ENCODE data around the gene LZTR1. TPM values are rescaled to one million over a fixed set of nuclear protein-coding genes. Genes with fewer than 3 reads are reported as not detected.

Gene LZTR1
- polyA plus RNA-seq, 3 donors: 35.7 to 42.8 (median 37.3) TPM

DNA sequence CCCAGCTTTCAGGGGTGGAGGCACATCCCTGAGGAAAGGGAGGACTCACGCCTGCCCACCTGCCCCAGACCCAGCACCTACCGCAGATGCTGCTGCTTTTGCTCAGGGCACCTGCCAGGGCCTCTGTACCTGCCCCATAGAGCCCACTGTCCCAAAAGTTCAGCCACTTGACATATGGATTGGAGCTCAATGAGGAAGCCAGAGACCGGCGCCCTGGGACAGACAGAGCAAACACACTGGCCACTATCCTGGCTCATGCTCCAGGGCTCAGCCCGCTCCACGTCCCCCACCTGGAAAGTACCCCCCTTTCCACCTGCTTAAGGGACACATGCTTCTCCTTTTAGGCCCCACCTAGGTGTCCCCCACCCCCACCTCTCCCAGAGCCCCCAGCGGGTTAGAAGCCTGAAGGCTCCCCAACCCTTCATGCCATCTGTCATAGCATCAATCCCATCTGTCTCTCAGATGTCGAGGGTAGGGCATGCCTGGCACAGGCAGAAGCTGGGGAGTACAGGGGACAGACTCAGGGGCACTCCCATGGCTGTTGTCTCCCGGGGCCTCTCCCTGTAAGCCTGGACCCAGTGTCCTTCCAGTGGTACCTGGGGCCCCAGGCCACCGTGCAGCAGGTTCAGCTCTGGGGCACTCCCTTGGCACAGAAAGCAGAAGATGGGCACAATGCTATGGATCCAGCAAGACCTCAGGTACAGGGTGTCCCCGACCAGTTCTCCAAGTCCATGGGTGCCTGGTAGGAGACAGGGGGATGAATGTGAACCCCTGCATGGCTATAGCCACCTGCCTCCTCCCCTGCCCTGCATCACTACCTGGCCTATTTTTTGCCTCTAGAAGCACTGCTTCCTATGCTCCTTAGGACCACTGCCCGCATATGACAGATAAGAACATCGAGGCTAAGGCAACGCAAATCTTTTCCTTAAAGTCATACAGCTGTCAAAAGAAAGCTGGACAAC lies 30.6 kb downstream of the LZTR1 start:
- DNase-seq (ENCODE audit: low read depth in 3 of 3, low spot score in 2 of 3): no peak

DNA sequence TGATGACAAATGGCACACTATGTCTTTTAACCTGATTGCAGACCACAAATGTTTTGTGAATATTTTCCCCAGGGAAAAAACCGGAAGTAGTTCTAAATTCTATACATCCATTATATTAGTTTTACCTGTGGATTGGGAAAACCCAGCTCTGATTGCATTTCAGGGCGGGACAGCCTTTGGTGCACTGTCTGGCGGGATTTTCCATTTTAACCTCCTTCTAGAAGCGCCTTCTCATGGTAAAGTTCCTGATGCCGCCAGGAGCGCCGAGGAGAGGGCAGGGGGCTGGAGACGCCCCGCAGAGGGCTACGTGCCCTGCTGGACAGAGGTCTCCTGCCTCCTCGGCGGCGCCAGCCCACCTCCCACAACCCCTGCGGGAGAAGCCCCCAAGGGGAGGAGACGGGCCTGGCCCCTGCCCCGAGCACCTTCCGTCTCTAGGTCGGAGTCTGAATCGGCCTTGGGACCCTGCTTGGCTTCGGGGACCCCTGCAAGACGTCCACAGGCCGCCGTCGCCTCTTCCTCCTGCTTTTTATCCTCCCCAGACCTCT lies 31.6 kb downstream of the LZTR1 start:
- no peak for DNase-seq (ENCODE audit: low read depth in 3 of 3, low spot score in 2 of 3)

DNA sequence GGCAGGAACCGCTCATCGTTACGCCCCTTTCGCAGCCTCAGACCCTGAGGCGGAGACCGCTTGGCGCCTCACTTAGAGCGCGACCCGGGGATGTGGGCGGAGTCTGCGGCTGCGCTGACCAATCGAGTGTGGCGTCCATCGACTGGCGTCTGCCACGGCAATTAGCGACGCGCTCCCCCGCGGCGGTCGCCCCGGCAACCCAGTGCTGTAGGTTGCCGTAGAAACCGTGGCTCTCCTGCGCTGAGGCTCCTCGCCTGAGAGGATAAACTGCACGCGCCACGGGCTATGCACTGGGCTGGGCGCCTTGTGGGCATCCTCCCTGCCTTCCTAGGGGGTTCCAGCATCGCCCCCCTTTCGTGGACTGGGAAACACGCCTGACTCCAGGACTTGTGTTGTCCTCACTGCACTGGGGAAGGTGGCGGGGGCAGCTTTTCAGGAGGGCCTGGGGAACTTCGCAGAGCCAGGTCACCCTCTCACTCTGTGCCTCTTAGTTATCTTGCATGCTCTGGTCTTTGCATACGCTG lies 32.2 kb downstream of the LZTR1 start:
- peak; percentile 85 to 89 (median 89) for DNase-seq (ENCODE audit: low read depth in 3 of 3, low spot score in 2 of 3)

DNA sequence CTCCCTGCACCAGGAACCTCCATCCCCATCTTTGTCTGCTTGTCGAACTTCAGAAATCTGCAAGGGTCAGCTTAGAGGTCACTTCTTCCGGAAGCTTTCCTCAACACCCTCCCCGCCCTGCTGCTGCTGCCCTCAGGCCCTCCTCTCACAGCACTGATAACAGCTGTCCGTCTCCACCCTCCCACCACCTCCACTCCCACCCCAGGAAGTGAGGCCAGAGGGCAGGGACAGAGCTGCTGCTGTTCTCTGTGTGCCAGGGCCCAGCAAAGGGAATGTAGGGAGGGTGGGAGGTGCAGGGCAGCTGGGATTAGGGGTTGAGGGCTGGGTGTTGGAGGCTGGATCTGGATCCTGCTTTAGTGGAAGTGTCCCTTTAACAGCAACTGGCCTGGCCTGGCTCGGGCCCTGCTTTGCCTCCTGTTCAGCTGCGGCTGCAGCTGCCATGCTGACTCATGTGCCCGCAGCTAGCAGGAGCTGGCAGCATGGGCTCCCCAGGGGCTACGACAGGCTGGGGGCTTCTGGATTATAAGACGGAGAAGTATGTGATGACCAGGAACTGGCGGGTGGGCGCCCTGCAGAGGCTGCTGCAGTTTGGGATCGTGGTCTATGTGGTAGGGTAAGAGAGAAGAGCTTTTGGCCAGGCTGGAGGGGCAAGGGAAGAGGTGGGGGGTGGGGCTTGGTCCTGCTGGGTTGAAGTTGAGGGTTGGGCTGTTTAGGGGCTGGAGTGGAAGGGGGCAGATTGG lies 32.8 kb downstream of the LZTR1 start, which contains the start of gene P2RX6:
P2RX6 (plus strand) TSS at position 440 of the 740 bp plus-strand sequence; CDS start at position 450, 10 bp downstream.
- no peak for DNase-seq (ENCODE audit: low read depth in 3 of 3, low spot score in 2 of 3)

DNA sequence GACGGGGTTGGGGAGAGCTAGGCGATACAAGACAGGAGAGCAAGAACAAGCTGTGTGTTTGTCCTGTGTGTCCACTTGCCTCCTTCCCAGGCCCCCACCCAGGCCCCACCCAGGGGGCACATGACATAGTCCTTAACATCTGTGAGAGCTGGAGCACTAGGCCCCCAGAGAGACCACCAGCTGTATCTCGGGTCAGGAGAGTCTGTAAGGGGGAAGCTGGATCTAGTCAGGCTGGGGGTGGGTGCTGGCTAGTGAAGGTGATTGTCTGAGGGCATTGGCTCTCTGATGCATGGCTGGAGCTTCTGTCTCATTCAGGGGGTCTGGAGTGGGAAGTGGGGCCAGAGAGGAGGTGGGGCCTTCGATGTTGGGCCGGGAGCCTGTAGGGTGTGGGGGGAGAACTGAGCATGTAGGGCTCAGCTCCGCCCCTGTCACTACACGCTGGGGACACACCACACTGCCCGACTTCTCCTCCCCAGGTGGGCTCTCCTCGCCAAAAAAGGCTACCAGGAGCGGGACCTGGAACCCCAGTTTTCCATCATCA lies 33.4 kb downstream of the LZTR1 start:
- no peak for DNase-seq (ENCODE audit: low read depth in 3 of 3, low spot score in 2 of 3)

DNA sequence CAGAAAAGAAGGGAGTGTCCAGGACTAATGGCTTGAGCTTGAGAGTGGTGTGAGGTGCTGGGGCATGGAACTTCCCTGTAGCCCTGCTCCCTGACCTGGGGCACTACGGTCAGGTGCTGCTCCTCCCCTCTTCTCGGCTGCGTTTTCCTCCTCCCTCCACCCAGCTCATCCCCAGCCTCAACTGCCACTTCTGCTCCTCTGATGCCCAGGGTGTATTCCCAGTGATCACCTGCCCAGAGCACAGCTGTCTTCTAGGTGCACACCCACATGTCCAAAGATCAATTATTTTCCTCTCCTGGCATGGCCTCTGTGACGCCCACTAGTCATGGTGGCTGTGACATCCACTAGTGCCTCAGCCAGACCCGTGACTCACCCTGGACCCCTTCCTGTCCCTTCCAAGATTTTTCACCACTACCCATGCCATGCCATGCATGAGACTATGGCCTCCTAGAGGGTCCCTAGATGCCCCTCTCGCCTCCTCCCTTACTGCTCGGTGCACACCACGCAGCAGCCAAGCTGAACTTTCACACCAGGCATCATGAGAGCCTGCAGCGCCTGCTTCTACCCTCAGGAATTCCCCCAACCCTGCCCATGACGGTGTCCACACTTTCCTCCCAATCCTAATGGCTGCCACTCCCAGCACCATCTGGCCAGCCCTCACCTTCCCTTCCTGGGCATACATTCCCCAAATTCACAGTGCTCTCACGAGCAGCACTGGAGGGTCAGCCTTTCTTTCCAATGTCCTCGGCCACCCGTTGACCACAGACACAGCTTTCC lies 34.7 kb downstream of the LZTR1 start:
- DNase-seq (ENCODE audit: low read depth in 3 of 3, low spot score in 2 of 3): no peak

DNA sequence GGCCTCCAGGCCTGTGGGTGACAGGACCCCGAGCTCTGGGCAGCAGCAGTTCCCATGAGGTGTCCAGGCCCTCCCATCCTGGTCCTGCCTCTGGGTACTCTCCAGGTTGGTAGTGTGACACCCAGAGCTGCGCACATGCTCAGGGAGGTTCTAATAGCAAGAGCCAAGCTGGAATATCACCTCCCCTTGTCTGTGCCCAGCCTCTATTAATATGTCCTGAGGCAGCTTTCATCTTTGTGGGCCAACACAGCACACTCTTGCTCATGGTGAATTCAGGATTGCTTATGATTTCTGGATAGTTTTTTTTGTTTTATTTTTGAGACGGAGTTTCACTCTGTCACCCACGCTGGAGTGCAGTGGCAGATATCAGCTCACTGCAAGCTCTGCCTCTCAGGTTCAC lies 36.2 kb downstream of the LZTR1 start:
- no peak for DNase-seq (ENCODE audit: low read depth in 3 of 3, low spot score in 2 of 3)

DNA sequence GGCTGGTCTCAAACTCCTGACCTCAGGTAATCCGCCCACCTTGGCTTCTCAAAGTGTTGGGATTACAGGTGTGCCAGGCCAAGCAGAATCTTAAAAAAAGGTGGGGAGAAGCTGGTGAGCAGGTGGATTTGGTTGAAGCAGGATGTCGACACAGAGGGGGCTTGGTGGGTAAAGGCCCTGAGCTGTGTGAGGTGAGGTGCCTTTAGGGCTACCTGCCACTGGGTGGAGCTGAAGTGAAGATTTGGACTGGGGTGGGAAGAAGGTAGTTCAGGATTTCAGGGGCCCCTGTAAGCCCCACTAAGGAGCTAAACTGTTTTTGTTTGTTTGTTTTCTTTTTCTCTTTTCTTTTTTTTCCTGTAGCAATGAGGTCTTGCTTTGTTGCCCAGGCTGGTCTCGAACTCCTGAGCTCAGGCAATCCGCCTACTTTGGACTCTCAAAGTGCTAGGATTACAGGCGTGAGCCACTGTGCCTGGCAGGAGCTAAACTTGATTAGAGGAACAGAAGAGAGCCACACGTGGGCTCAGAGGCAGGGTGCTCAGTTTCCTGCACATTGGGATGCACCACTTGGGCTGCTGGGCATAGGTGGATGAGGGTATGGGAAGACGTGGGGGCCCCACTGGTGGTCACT lies 38.8 kb downstream of the LZTR1 start:
- no peak for DNase-seq (ENCODE audit: low read depth in 3 of 3, low spot score in 2 of 3)

DNA sequence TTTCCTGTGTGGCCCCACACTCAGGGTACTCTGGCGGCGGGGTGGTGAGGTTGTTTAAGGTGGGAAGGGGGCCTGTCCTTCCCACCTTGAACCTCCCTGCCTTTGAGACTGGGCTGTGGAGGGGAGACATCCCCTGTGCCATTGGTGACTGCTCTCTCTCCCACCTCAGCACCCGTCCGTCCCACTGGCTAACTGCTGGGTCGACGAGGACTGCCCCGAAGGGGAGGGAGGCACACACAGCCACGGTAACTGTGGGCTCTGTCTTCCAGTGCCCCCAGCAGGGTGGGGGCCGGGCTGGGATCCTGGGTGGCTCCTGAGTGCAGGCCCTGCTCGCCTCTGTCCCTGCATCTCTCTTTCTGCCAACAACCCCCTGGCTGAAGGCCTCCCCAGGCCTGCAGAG lies 40.4 kb downstream of the LZTR1 start:
- DNase-seq (ENCODE audit: low read depth in 3 of 3, low spot score in 2 of 3): no peak

DNA sequence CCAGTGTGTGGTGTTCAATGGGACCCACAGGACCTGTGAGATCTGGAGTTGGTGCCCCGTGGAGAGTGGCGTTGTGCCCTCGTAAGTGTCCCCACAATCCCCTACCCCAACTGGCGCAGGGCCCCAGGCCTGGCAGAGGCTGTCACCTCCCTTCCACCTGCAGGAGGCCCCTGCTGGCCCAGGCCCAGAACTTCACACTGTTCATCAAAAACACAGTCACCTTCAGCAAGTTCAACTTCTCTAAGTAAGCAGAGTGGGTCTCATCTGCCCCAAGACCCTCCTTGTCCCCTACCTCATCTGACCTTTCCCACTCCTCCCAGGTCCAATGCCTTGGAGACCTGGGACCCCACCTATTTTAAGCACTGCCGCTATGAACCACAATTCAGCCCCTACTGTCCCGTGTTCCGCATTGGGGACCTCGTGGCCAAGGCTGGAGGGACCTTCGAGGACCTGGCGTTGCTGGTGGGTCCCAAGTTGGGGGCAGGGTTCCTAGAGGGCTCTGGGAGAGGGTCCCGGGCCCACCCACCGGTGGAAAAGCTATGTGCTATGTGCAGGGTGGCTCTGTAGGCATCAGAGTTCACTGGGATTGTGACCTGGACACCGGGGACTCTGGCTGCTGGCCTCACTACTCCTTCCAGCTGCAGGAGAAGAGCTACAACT lies 41.0 kb downstream of the LZTR1 start:
- DNase-seq (ENCODE audit: low read depth in 3 of 3, low spot score in 2 of 3): no peak

DNA sequence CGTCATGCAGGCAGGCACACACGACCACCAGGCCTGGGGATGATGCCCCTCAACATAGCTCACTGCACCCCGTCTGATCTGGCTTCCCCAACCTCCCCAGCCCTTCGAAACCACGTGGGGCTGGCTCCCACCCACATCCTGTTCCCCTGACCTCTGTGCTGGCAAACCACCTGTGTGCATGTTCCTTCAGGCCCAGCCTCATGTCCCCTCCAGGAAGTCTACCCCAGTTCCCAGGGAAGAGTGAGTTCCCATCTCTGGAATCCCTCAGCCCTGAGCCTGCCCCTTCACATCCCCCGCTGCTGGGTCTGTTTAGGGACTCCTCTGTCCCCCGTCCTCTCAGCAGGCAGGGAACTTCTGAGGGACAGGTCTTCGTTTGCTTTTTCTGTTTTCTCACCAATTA lies 43.2 kb downstream of the LZTR1 start:
- DNase-seq (ENCODE audit: low read depth in 3 of 3, low spot score in 2 of 3): no peak

DNA sequence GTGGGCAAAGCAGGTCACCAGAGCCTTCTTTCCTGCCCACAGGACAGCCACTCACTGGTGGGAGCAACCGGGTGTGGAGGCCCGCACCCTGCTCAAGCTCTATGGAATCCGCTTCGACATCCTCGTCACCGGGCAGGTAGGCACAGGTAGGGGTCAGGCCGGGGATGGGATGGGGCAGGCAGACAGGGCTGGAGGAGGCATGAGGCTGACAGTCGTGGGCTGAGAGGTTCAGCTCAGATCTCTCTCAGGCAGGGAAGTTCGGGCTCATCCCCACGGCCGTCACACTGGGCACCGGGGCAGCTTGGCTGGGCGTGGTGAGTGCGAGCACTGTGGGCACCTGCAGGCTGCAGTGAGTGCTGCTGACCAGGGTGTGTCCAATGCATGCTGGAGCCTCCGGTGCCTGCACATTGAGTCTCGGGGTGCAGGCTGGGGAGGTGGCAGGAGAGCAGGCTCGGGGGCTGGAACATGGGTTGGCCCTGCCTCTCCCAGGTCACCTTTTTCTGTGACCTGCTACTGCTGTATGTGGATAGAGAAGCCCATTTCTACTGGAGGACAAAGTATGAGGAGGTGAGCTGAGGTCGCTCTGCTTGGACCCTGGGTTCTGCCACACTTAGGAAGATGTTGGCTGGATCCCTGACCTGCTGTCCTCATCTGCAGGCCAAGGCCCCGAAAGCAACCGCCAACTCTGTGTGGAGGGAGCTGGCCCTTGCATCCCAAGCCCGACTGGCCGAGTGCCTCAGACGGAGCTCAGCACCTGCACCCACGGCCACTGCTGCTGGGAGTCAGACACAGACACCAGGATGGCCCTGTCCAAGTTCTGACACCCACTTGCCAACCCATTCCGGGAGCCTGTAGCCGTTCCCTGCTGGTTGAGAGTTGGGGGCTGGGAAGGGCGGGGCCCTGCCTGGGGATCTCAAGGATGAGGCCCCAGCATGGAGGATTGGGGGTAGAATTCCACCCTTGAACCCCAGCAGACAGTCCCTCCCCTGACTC lies 44.0 kb downstream of the LZTR1 start:
- DNase-seq (ENCODE audit: low read depth in 3 of 3, low spot score in 2 of 3): no peak

DNA sequence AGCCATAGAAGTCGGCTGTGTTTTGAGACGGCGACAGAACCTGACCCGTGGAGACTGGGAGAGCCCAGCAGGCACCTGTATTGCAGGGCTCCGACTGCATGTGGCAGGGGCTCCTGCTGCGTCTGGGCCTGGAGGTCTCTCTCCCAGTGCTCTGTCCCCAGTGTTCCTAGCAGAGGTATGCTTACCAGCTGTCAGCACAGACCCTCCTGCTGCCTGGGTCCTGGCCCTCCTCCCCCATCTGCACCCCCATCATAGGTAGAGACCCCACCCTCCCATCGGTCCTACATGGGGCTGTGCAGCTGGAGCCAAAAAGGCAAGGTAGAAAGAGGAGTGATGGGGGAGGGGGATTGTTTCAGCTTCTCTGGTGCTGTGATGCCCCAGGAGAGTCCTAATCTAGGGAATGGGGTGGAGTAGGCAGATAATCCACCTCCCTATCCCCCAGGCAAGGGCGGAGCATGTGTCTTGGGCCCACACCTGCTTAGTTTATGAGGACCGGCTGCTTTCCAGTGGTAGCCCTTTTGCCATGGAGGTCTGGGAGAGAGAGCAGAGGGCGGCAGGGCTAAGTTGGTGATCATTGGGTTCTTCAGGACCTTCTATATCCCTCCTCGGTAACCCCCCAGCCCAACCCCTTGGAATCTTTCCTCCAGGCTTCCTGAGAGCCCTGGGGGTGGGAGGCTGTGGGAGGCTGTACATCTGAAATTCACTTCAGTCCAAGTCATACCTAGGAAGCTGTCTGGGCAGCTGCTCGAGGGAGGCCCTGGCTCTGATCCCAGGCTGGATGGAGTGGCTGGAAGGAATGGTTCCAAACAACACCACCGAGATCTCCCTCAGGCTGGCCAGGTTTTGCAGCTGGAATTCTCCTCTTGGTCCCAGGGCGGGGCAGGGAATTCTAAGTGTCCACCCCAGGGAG lies 44.9 kb downstream of the LZTR1 start:
- no peak for DNase-seq (ENCODE audit: low read depth in 3 of 3, low spot score in 2 of 3)

DNA sequence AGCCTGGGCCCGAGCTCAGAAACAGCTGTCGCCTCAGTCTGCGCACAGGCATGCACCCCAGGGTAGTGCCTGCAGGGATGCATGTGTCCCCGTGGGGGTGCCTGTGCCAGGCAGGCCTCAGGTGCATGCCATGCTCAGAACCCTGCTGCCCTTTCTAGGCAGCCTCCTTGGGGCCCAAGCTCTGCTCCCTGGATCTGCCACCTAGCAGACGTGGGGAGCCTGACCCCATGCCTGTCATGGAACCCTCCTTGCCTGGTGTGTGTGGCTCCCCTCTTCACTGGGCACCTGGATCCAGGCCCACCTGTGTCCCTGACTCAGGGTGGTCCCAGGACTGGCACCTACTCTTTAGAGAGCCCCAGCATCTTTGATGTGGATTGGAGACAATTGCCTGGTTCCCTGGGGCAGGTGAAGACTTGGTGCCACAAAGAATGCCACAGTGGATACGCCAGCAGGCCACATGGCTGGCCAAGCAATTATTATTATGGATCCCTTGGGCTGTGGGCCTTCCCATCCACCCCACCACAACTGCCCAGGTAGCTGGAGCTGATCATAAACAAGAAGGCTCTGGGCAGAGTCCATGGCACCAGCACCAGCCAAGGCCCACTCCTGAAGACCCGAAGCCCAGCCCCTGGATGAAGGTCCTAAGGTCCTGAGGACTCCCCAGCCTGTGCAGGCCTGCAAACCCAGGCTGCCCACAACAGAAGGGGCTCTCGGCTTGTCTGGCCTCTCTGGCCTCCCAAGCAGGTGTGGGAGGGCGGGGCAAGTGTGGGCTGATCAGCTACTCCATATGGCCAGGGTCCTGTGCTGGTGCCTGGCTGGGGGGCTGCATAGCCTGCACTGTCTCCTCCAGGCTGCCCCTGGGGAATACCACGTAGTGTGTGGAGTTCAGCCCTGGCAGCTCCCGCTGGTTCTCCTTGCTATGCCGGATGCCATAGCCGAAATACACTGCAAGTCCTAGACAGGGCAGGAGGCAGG lies 46.5 kb downstream of the LZTR1 start:
- no peak for DNase-seq (ENCODE audit: low read depth in 3 of 3, low spot score in 2 of 3)

DNA sequence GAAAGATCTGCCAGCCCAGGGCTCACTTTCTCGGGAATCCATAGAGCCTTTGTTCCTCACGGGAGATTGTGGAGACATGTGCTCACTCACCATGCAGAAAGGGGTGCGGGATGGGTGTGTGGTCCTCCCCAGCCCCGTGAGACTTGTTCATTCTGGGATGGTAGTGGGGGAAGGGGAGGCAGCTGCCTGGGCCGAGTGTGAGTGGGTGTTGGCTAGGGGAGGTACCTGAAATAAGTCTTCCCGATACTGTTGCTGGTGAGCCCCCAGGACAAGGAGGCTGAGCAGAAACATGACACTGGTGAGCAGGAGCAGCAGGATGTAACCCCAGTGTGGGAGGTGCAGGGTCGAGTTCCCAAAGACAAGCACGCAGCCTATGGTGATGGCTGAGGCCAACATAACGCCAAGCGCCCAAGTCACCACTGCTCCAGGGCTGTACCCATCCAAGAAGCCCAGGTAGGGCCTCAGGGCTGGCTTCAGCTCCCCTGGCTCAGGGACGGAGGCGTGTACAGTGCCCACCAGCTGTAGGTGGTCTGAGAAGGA lies 47.5 kb downstream of the LZTR1 start:
- DNase-seq (ENCODE audit: low read depth in 3 of 3, low spot score in 2 of 3): no peak
